GM12892 (cell line): Measurements from ENCODE around the gene RBM28. TPM values are rescaled to one million over a fixed set of nuclear protein-coding genes. Genes with fewer than 3 reads are reported as not detected.

Source experiments
- DNase-seq: peaks from one replicate; pipeline ENCODE4 v3.0.0; 2011; ENCODE audit not compliant: insufficient read length
- FAIRE-seq: peaks from 2 replicates; lab custom pipeline; 2011; peaks lifted over from hg19 to GRCh38; lab: Jason Lieb, UNC
- POLR2A ChIP-seq: IDR thresholded peaks from 2 replicates; pipeline ENCODE4 v1.6.1; 2011; ENCODE audit warnings: low read depth, low read length, control low read depth
- POLR2AphosphoS5 ChIP-seq: IDR thresholded peaks from 2 replicates; pipeline ENCODE4 v1.6.1; 2011; ENCODE audit warnings: low read depth, low read length, control low read depth
- TAF1 ChIP-seq: IDR thresholded peaks from 2 replicates; pipeline ENCODE4 v1.6.1; 2011; ENCODE audit warnings: low read depth, mild to moderate bottlenecking, control low read depth, low read length, borderline replicate concordance
- polyA plus RNA-seq: library from polyadenylated mRNA; unstranded; fragments of >200 nt; gene quantifications from one replicate; pipeline ENCODE4 v1.2.1, GENCODE V29; 2012; ENCODE audit warnings: missing spikeins, inconsistent platforms; ENCODE audit not compliant: missing spikeins

RBM28 gene, protein sequence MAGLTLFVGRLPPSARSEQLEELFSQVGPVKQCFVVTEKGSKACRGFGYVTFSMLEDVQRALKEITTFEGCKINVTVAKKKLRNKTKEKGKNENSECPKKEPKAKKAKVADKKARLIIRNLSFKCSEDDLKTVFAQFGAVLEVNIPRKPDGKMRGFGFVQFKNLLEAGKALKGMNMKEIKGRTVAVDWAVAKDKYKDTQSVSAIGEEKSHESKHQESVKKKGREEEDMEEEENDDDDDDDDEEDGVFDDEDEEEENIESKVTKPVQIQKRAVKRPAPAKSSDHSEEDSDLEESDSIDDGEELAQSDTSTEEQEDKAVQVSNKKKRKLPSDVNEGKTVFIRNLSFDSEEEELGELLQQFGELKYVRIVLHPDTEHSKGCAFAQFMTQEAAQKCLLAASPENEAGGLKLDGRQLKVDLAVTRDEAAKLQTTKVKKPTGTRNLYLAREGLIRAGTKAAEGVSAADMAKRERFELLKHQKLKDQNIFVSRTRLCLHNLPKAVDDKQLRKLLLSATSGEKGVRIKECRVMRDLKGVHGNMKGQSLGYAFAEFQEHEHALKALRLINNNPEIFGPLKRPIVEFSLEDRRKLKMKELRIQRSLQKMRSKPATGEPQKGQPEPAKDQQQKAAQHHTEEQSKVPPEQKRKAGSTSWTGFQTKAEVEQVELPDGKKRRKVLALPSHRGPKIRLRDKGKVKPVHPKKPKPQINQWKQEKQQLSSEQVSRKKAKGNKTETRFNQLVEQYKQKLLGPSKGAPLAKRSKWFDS
- polyA plus RNA-seq: 27.5 TPM

- peak; percentile 79 for FAIRE-seq
- TF ChIP-seq TAF1 (peak; percentile 79), POLR2AphosphoS5 (peak; percentile 83), POLR2A (peak; percentile 91)
- peak; percentile 85 for DNase-seq
Measured at GRCh38 chr7:128343554-128344430, at the start of gene RBM28. TSS of gene RBM28 (minus strand) at chr7:128343908. CDS start at chr7:128343793, 115 bp downstream.

DNA sequence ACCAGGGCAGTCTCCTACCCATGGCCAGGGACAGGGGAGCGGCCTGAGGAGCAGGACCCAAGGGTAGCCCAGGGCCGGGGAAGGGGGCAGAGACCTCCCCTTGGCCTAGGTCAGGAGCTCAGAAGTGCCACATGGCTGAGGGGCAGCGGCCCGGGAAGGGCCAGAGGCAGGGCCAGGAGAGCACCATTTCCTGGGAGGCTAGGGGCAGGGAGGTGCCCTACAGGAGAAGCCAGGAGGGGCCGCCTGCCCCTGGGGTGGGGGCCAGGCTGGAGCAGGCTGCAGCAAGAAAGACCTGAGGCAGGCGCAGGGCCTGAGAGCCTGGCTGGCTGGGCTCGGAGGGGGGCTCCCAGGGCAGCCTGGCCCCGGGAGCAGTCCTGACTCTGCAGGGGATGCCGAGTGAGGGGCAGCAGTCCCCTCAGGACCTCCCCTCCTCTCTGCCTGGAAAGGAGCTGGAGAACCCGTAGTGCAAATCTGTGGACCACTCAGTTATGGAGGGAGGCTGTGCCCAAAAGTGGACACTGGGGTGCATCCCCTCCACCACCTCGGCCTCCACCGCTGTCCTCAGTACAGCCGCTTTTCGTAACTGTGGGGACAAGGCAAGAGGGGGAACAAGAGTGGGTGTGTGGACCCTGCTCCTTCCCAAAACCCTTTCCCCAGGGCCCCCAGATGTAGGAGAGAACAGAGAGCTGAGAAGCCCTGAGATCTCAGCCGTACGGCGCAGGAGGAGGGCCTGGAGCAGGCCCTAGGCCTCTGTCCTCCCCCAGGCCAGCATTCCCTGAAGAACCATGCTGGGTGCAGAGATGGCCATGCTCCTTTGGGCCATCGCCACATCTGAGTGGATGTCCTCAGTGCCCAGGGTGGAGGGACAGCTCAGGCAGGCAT, 49.0 kb upstream of the RBM28 start:
- no peak for FAIRE-seq
- TF ChIP-seq TAF1: no peak
- no peak for TF ChIP-seq POLR2A
- no peak for TF ChIP-seq POLR2AphosphoS5
- no peak for DNase-seq

GRCh38 chr7:128391805-128392204, 48.1 kb upstream of the RBM28 start:
- no peak for FAIRE-seq
- DNase-seq: no peak
- no peak for TF ChIP-seq TAF1
- TF ChIP-seq POLR2AphosphoS5: no peak; the same call in 1 of the 2 replicates
- peak; percentile 47; the same call in 1 of the 2 replicates for TF ChIP-seq POLR2A

- no peak for TF ChIP-seq POLR2A
- TF ChIP-seq POLR2AphosphoS5: no peak
- no peak for TF ChIP-seq TAF1
- DNase-seq: no peak
- FAIRE-seq: no peak
Measured at GRCh38 chr7:128390871-128391565, 47.3 kb upstream of the RBM28 start.

GRCh38 chr7:128389618-128390329, 46.1 kb upstream of the RBM28 start:
- FAIRE-seq (no peak), DNase-seq (no peak)
- no peak for TF ChIP-seq POLR2A
- no peak for TF ChIP-seq POLR2AphosphoS5
- TF ChIP-seq TAF1: no peak

DNA sequence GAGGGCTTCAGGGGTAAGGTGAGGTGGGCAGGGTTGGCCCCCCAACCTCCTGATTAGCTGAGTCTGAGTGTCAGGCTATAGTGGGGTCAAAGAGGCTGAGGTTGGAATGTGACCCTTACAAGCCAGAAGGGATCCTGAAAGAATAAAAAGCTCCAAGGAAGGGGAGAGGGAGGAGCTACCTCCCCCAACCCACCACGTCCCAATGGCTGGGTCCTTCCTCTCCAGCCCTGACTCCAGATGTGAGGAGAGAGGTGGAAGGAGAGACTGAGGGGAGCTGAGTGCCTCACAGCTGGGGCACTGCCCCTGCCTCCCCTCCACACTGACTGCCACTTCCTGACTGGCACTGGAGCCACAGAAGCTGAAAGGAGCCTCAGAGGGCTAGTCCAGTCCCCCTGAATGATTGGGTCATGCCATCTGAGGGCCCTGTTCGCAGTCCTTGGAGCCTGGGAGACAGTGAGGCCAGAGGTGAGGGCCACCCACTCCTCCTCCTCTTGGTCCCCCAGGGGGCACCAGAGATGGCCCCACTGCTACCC, 45.4 kb upstream of the RBM28 start:
- DNase-seq: no peak
- TF ChIP-seq POLR2A (no peak), POLR2AphosphoS5 (no peak), TAF1 (no peak)
- FAIRE-seq: no peak

- FAIRE-seq: no peak
- DNase-seq: no peak
- no peak for TF ChIP-seq POLR2AphosphoS5
- no peak for TF ChIP-seq TAF1
- no peak for TF ChIP-seq POLR2A
Measured at GRCh38 chr7:128388145-128388485, 44.4 kb upstream of the RBM28 start.

DNA sequence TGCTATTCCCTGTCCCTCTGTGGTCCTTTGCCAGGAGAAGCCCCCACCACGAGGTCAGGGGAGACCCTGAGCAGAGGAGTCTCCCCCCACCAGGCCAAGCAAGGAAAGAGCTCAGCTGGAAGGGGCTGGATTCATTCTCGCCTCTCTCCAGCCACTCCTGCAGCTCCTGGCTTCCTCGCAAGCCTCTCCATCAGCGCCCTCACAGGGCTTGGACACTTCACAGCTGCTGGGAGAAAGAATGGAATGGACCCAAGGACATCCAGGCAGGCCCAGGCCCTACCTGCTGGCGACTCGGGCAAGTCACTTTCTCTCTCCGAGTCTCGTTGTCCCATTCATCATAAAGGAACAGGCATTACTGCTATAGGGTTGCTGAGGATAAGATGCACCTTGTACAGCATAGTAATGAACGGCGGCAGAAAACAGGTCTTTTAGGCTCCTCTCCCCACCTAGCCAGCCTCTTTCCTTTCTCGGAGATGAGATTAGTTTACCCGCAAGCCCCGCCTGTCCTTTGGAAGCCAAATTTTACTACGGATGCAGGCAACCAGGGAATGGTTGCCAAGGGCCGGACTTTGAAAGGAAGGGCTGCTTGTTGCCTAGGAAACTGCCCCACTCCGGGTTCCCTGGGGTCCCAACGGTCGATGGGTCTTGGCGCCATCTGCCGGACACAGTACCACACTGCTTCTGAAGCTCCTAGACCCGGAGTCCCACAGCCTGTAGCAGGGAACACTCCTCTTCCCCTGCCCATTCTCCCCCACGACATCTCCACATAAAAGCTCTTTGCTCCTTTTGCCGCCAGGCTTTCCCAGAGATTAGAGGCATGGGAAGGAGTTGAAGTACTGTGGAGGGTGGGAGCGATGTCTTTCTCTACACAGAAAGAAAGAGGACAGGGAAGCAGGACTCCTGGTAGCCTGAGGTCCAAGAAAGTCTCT, 43.8 kb upstream of the RBM28 start:
- peak; percentile 92 for DNase-seq
- TF ChIP-seq POLR2A (no peak), POLR2AphosphoS5 (no peak), TAF1 (no peak)
- peak; percentile 48 for FAIRE-seq
